Measurements from ENCODE around the gene SPEF1. TPM values are rescaled to one million over a fixed set of nuclear protein-coding genes. Genes with fewer than 3 reads are reported as not detected.
A peak's percentile ranks its signal among the peaks of the same experiment; 100 is the strongest.

SPEF1 gene
- total and polyA plus RNA-seq, 10 of the 15 experiments (the other 5 are each of a cell fraction or from before 2014, with no cell fraction given) = 0.12 TPM; not detected in 9

- TF ChIP-seq SIX5 (IDR thresholded peaks at IDR 0.05; ENCODE audit: low read depth, low read length, severe bottlenecking) (peak; percentile 30), NFXL1 (IDR thresholded peaks at IDR 0.05; ENCODE audit: borderline replicate concordance) (no peak)
These were observed 13.6 kb downstream of the SPEF1 start, which contains the start of gene ADISSP (continued) for GRCh38 chr20:3767427-3768341.

DNA sequence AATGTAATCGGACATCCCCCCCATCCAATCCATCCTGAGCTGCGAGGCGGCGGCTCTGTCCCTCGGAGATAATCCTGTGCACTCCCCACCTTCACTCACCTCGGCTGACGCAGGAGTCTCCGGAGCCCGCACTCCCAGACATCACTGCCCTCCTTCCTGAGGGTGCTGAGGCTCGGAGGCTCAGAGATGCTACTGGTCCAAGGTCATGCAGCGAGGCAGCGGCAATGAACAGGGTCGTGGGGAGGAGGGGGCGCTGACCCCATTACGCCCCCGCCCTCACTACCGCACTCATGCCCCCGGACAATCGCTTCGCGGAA lies 14.2 kb downstream of the SPEF1 start:
- Histone ChIP-seq H3K9me3 (replicated peaks; ENCODE audit: control insufficient read depth, insufficient read depth, low read length) (no peaks in the 10 kb centered on the region), H3K27me3 (replicated peaks in 1 of 2; ENCODE audit: control insufficient read depth in 2 of 2, insufficient read depth in 2 of 2, low read length in 1 of 2) (no peaks in the 10 kb centered on the region), H3K4me1 (ENCODE audit: control insufficient read depth, insufficient read depth, low read length) (peaks cover 24% of the 10 kb centered on the region), H4K20me1 (ENCODE audit: control insufficient read depth, insufficient read depth) (no peaks in the 10 kb centered on the region), H3K36me3 (ENCODE audit: control insufficient read depth in 2 of 2, insufficient read depth in 2 of 2, low read length in 1 of 2) (no peaks in the 10 kb centered on the region; a peak in 1 of 4 replicates), H3K4me3 (peak overlapping the region; percentile 89), H2AFZ (ENCODE audit: control insufficient read depth, low read depth, low read length) (peak overlapping the region; percentile 96), H3K4me2 (ENCODE audit: control insufficient read depth, insufficient read depth) (peak overlapping the region; percentile 94), H3K9ac (ENCODE audit: control insufficient read depth, insufficient read depth, low read length) (peak overlapping the region; percentile 82), H3K27ac (ENCODE audit: control insufficient read depth, insufficient read depth) (no peak overlapping the region), H3K79me2 (ENCODE audit: control insufficient read depth, insufficient read depth, low read length) (peaks cover 14% of the 10 kb centered on the region)
- intact Hi-C loops (cut with micrococcal nuclease; ENCODE audit: unreplicated experiment) (loop anchor here (2.0 to 5.0 kb wide), 3 partner anchors 14 to 90 kb away; no protein-coding TSS in a partner anchor), in situ Hi-C loops (cut with MboI) (no loop called here)
- TF ChIP-seq EGR1 (IDR thresholded peaks at IDR 0.05; ENCODE audit: borderline replicate concordance in 1 of 2, low read depth in 2 of 2, low read length in 2 of 2) (peak in 1 of 2 experiments; percentile 67; a peak in 2 of 3 replicates), SMAD1 (IDR thresholded peaks at IDR 0.05; ENCODE audit: low read depth, partially characterized antibody) (no peak)
- ChIA-PET CTCF (interaction anchor here (0.6 to 5.7 kb wide), 14 partner anchors 9 to 318 kb away, joined by 3 to 52 read pairs (median 12); partner anchors contain the start of gene CENPB), RAD21 (ENCODE audit: unreplicated experiment) (interaction anchor here (0.8 to 2.1 kb wide), 9 partner anchors 12 to 305 kb away, joined by 3 to 10 read pairs (median 4); partner anchors contain the start of gene AP5S1), POLR2A (interaction anchor here (2.5 kb wide), 1 partner anchor 54 kb away, joined by 9 read pairs; the partner anchor contains the start of gene AP5S1), SMC1A (ENCODE audit: uncharacterized antibody, unreplicated experiment) (no interaction called here)
- ATAC-seq (peak; percentile 3; the same call in 1 of the 3 replicates), FAIRE-seq (peak; percentile 65), DNase-seq (ENCODE audit: low read depth, low spot score) (no peak)
- BruUV-seq (replicated peaks) = no TSS peak
- 5% methylated on average over 19 of the region's 21 CpGs for WGBS (ENCODE audit: insufficient coverage, insufficient replicate concordance, low lambda C conversion rate, missing lambda C conversion rate)
